GM21717 (cell line): Measurements from ENCODE around the gene ADAM15.
A peak's percentile ranks its signal among the peaks of the same experiment; 100 is the strongest.

Source experiments
- ATAC-seq: cut with Tn5 transposase; IDR thresholded peaks from one replicate; pipeline ENCODE4 v1.9.1; 2021; ENCODE audit warnings: mild to moderate bottlenecking, moderate library complexity; ENCODE audit not compliant: unreplicated experiment

ADAM15 gene

GRCh38 chr1:155083865-155084721 is 33.0 kb downstream of the ADAM15 start:
- no peak for ATAC-seq

- ATAC-seq = peak; percentile 80
Observed at GRCh38 chr1:155084722-155085503, 33.8 kb downstream of the ADAM15 start.

- no peak for ATAC-seq
Observed at GRCh38 chr1:155085504-155086127, 34.5 kb downstream of the ADAM15 start.

DNA sequence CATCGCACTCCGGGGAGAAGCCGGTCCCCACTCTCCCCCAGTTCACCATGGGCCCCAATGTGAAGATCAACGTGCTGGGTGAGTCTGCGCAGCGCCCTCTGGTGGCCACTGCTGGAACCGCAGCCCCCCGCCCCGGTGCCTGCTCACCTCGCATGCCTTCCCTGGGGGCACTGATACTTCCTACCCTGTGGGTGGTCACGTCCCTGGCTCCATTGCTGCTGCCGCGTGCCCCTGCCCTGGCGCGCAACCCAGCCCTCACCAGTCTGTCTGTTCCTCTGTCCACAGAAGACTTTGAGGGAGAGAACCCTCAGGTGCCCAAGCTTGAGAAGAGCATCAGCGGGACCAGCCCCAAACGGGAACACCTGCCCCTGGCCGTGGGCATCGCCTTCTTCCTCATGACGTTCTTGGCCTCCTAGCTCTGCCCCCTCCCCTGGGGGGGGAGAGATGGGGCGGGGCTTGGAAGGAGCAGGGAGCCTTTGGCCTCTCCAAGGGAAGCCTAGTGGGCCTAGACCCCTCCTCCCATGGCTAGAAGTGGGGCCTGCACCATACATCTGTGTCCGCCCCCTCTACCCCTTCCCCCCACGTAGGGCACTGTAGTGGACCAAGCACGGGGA is 35.1 kb downstream of the ADAM15 start:
- ATAC-seq = no peak

DNA sequence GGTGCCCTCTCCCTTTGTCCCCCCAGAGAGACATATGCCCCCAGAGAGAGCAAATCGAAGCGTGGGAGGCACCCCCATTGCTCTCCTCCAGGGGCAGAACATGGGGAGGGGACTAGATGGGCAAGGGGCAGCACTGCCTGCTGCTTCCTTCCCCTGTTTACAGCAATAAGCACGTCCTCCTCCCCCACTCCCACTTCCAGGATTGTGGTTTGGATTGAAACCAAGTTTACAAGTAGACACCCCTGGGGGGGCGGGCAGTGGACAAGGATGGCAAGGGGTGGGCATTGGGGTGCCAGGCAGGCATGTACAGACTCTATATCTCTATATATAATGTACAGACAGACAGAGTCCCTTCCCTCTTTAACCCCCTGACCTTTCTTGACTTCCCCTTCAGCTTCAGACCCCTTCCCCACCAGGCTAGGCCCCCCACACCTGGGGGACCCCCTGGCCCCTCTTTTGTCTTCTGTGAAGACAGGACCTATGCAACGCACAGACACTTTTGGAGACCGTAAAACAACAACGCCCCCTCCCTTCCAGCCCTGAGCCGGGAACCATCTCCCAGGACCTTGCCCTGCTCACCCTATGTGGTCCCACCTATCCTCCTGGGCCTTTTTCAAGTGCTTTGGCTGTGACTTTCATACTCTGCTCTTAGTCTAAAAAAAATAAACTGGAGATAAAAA is 35.9 kb downstream of the ADAM15 start:
- ATAC-seq = no peak

- no peak for ATAC-seq
Observed at GRCh38 chr1:155091071-155092051, 40.2 kb downstream of the ADAM15 start.

GRCh38 chr1:155092131-155092530 is 41.0 kb downstream of the ADAM15 start:
- no peak for ATAC-seq

DNA sequence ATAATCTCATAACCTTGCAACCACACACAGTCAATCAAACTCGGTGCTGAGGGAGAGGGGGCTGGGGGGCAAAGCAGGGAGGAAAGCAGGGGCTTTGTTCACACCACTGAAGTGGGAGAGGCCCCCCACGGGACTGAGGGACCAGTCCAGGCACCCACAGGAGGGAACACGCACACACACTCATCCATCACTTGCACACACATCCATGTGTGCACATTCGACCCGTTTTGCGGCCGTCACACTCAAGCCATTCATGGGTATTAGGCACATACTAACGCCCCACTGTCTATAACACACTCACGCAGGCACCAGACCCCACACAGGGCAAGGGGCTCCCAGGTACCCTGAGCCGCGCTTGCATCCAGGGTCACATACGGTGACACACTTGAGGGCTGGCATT is 41.5 kb downstream of the ADAM15 start:
- ATAC-seq = no peak

- ATAC-seq = no peak
Observed at GRCh38 chr1:155093911-155094621, 43.0 kb downstream of the ADAM15 start.

DNA sequence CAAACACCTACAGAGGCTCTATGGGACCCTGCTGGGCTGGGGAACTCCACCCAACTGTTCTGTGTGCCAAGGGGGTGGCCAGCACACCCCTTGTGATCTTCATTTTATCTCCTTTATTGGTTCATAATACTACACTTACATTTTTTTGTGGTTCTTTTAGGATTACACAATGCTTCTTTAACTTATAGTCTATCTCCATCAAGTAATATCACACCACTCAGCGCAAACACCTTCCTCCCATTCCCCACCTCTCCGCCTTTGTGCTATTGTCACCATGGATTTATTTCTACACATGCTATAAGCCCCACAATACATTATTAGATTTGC is 43.5 kb downstream of the ADAM15 start:
- ATAC-seq = no peak

GRCh38 chr1:155099331-155099730 is 48.2 kb downstream of the ADAM15 start:
- no peak for ATAC-seq

DNA sequence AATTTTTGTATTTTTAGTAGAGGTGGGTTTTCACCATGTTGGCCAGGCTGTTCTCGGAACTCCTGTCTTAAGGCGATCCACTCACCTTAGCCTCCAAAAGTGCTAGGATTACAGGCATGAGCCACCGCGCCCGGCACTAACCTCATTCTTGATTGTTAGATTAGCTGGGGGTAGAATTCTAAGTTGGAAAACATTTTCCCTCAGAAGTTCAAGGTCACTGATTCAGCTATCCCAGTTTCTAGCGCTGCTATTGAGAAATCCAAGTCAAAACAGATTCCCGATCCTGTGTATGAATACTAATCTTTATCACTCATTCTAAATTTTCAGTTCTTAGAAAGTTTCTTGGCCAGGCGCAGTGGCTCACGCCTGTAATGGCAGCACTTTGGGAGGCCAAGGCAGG is 52.2 kb downstream of the ADAM15 start:
- no peak for ATAC-seq

- ATAC-seq = no peak
Observed at GRCh38 chr1:155104605-155105534, 53.8 kb downstream of the ADAM15 start.

GRCh38 chr1:155105604-155106011 is 54.5 kb downstream of the ADAM15 start:
- ATAC-seq = no peak

DNA sequence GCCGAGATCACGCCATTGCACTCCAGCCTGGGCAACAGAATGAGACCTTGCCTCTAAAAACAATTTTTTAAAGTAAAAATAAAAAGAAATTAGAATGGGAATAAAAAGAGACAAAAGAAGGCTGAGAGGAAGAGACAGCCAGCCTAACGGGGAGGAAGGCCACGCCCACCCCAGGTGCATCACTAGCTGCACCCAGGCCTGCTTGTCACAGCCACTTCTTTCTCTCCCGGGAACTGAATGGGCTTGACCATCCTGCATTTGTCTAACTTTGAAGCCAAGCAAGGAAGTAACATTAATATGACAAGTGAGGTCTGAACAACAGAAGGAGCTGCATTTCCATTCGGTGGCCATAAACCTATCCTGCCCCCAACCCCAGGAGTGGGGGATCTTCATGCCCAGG is 55.7 kb downstream of the ADAM15 start:
- ATAC-seq = no peak

DNA sequence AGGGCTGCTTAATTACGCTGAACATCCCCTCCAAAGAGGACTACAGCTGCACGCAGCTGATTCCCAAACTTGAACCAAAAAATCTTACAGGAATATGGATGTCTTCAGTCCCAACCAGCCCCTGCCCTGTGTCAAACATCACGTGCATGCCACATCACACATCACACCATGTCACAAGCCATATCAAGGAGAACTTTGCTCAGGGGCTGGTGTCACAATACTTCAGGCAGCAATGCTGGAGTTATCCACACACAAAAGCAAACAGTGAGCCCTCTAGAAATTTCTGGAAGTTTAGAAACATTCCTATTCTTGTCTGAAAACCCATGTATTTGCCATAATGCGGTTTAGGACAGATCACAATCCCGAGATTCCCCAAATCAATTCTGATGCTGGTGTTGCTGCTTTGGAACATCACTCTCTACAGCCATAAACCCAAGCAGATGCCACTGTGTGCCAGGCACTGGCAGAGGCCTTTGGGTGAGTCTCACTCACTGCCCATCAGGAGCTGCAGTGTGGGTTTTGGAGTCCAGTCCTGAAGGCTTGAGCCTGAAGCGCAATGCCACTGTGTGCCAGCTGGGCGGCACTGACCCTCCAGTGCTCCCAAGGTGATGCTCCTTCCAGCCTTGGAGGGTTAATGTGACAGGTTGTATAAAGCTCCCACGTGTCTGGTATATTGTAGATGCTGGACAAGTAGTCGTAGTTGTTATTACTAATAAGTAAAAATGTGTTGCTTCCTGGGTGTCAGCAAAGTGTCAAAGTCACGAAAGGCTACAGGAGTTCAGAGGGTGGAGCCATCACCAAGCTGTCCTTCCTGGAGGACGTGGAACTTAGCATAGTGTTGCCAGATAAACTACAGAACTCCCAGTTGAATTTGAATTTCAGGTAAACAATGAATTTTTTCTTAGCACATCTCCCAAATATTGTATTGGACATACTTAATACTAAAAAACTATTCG is 56.5 kb downstream of the ADAM15 start:
- no peak for ATAC-seq

- no peak for ATAC-seq
Observed at GRCh38 chr1:155108296-155108695, 57.2 kb downstream of the ADAM15 start.
